GM19035 (cell line): ENCODE measurements around the gene MCF2L2.
"Not testable (repeated sequence)": the region's sequence is repeated elsewhere in the genome, so short reads cannot be mapped to it uniquely, and the experiment has no call there.

ENCODE experiments used
- ATAC-seq: cut with Tn5 transposase; IDR thresholded peaks from one replicate; pipeline ENCODE4 v1.9.1; 2021; ENCODE audit not compliant: unreplicated experiment

Gene MCF2L2

DNA sequence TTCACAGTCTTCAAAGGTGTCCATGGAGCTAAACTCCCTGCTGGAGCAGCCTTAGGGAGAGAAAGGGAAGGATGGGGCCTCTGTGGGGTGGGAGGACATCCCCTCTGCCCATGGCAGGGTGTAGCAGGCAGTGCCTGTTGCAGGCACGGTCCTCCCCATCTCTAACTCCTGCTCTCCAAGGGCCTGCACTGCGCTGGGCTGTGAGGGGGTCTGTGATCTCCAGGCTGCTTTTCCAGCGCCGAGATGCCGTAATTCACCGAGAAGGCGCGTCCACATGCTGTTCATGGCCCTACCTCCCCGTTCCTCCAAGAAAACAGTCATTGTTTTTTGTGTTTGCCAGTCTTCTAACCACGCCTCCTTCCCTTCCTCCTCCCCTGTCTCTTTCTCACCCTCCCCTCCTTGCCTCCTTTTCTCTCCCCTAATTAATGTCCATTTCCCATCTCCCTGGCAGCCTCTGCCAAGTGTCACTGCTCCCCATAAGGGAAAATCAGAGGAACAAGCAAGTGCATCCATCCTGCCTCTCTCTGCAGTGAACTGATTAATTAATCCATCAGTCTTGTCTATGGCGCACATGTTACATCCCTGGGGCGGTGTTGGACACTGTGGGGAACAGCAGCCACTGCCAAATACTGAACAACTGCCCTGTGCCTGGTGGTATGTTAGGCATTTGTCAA lies 248.2 kb downstream of the MCF2L2 start:
- no peak for ATAC-seq

DNA sequence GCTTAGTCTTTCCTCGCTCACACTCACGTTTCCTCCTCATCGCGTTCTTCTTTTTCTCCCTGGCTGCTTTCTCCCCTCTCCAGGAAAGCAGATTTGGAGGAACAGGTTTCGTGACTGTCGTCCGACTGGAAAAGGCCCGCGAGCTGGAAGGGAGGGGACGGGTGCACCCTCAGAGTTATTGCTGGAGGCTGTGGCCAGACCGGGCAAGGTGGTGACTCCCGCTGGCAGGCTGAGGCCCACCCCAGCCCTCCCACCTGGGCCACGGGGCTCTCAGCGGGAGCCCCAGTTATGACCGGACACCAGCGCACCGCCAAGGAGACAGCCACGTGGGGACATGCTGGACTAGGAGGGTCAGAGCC lies 248.9 kb downstream of the MCF2L2 start:
- not testable (repeated sequence) for ATAC-seq

DNA sequence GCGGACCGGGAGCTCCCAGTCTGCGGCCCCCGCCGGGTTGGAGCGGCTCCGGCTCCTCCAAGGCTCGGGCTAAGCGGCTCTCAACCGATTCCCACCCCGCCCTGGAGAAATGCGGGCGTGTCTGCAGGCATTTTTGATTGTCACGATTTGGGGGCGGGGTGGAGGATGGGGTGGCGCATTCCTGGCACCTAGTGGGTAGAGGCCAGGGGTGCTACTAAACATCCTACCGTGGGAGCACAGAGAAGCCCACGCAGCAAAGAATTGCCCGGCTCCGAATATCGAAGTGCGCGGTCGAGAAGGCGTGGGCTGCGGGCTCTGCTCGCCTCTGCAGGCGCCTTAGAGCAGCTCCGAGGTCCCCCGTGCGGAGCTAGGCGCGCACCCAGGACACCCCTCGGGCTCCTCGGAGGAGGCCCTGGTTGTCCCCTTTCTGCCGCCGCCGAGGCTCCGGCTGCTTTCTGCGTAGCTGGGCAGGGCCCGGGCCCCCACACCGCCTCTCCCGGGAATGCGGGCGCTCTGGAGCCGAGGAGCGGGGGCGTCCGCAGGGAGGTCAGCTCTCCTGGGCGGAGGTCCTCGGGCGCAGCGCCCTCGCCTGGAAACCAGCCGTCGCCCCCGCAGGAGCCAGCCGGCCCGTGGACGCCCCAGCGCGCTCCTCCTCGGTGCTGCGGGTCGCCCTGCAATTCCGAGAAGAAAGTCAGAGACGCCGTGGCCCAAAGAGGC lies 249.4 kb downstream of the MCF2L2 start:
- no peak for ATAC-seq

DNA sequence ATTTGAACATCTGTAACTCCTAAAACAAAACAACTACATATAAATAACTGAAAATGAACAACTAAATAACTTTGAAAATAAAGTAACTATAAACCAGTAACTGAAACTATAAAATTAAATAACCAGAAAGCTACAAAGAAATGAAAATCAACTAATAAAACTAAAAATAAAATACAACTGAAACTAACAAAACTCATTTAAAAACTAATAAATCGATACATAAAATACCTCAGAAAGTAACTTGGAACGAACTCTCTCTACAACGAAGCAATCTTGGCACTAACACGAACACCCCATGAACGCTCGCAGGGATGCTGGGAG lies 249.9 kb downstream of the MCF2L2 start:
- ATAC-seq, result no peak

DNA sequence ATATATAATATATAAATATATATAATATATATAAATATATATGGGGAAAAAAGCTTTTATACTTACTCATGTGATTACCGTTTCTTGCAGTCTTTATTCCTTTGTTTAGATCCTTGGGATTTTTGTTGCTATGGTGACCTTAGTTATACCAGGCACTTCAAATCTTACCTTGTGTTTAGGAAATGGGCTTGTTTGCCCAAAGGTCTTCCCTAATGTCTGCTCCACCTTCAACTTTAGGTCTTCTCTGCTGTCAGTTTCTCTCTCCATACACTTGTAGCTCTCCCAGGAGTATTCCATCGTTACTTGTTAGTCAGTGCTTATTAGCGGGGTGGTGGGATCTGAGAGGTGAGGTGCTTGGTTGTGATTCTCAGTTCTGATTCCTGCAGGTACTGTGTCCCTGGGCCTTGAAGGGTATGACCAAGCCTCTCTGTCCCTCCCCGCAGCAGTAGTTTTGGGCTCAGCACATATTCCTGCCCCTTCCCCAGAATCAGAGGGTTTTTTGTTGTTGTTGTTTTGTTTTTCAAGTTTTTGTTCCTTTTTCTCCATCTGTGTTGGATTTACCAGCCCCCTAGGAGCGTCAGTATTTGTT lies 256.3 kb downstream of the MCF2L2 start:
- no peak for ATAC-seq

DNA sequence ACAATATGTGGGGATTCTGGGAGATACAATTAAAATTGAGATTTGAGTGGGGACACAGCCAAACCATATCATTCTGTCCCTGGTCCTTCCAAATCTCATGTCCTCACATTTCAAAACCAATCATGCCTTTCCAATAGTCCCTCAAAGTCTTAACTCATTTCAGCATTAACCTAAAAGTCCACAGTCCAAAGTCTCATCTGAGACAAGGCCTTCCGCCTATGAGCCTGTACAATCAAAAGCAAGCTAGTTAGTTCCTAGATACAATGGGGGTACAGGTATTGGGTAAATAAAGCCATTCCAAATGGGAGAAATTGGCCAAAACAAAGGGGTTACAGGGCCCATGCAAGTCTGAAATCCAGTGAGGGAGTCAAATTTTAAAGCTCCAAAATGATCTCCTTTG lies 260.4 kb downstream of the MCF2L2 start:
- ATAC-seq, result not testable (repeated sequence)

DNA sequence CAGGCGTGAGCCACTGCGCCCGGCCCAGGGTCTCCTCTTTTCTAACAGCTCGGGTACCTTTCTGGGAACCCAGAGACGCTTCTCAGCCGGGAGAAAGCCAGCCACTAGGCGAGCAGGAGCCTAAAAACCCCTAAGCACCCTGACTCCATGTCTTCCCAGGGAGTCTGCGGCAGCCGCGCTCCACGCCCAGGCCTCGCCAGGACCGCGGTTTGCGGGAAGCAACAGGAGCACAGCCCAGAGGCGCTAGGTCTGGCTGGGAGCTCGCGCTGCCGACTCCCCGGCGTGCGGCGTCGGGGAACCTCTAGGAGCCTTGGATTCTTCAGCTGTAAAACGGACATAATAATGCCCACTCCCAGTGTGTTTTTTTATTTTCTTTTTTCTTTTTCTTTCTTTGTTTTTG lies 264.9 kb downstream of the MCF2L2 start:
- ATAC-seq, result no peak

DNA sequence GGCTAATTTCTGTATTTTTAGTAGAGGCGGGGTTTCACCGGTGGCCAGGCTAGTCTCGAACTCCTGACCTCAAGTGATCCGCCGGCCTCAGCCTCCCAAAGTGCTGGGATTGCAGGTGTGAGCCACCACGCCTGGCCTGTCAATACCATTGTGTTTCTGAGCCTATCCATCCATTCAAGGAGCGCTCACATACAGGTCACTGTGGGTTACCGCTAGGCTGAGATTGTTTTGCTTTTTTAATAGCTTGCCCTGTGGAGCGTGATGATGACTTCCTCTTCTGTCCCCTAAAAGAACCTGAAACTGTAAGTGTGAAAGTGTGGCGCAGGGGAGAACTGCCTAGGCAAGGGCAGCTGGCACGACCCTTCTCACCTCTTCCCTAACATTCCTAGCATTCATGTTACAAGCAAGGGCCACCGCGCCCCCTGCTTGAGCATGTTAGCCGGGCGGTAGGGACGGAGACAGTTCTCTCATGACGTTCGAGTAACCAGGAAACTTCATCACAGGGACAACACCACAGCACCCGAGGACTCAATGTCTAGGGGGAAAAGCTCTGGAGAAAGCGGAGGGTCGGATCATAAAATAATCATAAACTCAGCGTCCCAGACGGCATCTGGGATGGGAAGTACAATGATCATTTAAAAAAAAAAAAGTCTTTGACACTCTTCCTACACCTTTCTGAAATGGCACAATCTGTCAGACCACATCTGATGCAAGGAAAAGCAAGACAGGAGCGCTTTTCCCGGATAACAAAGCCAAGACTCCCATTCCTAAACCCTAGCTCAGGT lies 266.7 kb downstream of the MCF2L2 start:
- ATAC-seq, result peak; percentile 59

DNA sequence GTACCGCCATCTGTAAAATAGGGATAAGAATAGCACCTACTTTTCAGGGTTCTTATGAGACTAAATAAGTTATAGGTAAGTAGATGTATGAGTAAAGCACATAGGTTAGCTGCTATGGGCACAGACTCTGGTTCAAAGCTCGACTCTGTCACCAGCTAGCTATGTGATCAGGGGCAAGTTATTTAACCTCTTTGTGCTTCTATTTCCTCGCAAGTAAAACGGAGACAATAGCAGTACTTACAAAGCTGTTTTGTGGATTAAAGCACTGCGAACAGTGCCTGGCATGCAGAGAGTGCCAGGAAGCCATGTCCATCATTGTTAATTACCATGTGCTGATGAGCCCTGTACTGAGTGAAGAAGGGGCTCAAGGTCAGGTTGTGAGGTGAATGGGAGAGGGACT lies 267.8 kb downstream of the MCF2L2 start:
- ATAC-seq, result no peak

DNA sequence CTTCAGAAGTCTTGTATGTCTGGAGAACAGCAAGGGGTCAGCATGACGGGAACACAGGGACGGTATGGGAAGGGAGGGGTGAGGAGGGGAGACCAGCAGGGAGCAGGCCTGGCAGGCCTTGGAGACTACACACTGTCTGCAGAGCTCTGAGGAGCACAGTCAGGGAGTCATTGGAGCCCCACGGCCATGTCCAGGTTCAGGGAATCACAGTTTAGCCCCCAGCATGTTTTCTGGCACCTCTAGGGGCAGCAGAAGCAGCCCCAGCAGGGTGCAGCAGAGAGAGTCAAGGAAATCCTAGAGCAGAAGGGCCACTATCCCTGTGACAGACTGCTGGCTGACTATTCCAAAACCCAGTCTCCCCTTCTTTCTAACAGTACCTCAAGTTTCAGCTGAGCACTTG lies 269.1 kb downstream of the MCF2L2 start:
- no peak for ATAC-seq

DNA sequence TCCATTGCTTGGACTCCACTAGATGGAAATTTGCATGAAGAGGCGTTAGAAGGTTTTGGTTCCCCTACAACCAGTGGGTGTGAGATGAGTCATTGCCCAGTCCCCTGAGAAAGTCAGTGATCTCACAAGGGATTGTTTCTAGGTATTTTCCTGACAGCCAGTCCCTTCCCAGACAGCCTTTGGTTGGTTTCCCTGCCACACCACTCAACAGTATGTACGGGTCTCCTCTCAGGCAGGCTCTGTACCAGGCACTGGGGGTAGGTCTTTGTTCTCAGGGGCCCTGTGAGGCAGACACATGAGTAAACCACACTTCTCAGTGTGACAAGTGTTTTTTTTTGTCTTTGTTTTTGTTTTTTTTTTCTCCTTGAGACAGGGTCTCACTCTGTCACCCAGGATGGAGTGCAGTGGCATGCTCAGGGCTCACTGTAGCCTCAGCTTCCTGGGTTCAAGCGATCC lies 269.8 kb downstream of the MCF2L2 start:
- ATAC-seq, result peak; percentile 68

DNA sequence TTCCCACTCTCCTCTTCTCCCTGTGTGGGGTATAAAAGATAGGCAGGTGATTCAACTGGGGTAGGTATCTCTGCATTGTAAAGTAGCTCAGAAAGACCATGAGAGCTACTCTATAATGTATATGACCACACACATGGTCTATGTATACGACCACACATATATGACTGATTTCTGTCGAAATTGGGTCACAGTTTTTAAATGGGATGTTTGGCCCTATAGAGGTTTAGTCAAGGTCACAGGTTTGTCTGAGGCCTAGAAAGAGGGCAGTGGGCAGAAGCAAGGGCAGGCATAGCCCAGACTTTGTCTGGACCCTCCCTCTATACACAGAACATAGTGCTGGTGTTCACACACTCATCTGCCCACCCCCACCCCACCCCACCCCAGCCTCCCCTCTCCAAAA lies 270.3 kb downstream of the MCF2L2 start:
- peak; percentile 22 for ATAC-seq

DNA sequence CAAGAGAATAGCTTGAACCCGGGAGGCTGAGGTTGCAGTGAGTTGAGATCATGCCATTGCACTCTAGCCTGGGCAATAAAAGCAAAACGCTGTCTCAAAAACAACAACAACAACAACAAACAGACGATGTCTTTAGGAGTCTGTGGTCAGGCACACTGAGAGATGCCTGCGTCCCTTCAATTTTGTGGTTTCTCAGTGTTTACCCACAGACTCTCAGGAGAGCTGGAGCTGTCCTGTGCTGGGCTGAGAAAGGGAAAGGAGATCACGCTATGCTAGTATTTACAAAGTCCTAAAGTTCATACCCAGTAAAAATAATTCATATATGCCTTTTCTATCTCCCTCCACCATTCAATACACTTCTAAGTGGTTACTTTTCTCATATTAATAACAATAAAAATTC lies 272.2 kb downstream of the MCF2L2 start:
- no peak for ATAC-seq

DNA sequence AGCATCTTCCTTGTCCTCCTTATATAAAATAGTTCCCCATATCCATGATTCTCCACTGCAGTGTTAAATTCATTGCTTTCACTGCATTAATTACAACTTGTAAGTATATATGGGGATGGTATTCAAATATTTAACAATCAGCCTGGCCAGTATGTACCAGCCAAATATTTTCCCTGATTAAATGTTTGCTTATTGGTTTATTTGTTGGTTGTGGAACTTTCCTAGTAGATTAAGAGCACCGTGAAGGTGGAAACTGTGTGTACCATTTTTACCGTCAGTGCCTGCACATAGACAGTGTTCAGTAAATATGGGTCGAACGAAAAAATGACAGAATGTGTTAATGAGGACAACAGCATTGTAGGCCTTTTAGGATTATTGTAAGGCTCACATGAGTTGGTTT lies 272.9 kb downstream of the MCF2L2 start:
- ATAC-seq, result no peak

DNA sequence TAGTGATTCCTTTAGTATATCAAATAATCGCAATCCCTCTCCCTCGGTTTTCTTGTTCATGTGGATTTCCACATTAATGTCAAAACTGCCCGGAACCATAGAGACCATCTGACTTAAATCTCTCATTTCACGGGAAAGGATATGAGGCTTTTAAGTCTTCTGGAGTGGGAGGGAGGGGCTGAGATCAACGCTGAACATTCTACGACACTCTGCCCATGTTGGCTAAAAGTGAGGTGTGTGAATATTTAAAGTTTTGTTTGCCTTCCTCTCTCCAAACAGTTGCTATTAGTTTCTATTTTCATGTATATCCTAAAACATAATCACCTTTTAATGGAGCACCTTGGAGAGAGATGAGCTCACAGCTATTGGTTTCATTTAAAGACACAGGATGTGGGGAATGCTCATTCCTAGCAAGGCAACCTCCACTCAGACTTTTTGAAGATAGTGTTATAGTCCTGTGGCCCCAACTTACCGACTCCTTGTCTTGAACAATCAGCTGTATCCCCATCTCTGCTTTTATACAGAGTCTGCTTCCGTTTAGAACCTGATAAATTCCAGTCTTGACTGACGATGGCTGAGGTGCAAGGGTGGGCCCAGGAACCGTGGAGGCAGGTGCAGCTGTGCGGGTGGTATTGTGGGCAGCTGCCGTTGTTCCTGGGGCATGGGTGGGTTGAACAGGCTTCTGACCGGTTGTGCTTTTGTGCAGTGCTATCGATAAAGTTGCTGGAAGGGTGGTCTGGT lies 275.0 kb downstream of the MCF2L2 start:
- ATAC-seq, result no peak

DNA sequence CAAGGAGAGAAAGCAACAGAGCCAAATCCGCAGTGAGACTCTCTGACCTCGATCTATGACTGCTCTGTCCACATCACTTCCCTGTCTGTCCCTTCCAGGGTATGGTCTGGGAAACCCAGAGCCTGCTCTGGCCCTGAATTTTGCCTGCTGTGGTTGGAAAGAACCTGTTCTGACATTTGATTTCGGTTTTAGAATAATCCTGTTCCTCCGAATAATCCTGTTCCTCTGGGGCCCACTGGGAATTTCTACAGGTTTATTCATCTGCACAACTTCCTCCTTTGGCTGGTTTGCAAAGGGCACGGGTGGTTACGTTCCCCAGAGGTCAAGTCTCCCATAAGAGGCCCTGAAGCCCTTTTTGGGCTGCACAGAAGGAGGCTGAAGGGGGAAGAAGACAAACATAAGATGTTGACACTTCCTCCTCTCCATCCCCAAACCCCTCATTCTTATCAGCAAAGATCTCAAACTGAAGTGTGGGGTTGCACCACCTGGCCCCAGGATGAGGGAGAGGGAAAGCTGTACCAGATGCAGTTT lies 276.5 kb downstream of the MCF2L2 start:
- ATAC-seq, result no peak

DNA sequence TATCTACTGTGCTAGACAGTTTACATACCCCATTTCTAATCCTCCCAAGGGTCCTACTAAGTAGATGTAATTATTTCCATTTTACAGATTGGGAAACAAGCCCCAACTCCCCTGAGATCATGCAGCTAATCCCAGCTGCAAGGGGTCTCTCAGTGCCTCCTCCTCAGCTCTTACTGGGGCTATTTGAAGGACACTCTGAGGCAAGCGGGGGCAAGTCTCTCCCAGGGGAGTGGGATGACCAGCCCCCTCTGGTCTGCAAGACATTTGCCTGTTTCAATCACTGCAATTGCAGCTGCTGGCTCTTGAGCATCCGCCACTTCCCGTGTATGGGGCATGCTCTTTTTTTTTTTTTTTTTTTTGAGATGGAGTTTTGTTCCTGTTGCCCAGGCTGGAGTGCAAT lies 277.3 kb downstream of the MCF2L2 start:
- no peak for ATAC-seq

DNA sequence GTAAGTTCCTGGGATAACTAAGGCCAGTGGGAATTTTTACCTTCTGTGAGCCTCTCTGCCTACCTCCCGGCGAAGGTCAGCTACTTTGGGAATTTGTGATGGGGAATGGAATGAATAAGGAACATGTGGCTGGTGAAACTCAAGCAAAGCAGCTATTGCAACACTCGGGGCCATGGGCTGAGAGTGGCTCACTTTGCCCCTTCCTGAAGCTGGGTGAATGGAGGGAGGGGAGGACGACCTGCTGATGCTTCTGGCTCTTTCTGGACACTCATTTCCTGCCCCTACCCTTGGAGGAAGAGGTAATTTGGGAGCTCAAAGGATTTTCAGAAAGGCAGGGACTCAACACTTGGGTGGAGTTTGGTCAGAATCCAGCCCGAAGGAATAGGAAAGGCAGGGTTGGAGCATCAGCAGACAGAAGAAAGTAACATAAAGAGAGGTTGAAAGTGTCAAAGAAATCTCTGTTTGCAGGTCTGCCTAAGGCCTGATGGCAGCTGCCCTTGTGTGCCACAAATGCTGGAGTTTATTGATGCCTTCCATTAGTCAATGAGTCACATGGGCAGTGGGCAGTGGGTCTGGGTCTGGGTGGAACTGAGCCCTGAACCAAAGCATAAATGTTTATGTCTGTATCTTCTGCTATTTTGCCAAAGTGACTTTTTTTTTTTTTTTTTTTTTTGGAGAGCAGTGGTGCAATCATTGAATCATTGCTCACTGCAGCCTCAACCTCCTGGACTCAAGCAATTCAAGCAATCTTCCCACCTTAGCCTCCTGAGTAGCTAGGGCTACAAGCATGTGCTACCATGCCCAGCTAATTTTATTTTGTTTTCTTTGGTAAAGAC lies 278.3 kb downstream of the MCF2L2 start:
- no peak for ATAC-seq

DNA sequence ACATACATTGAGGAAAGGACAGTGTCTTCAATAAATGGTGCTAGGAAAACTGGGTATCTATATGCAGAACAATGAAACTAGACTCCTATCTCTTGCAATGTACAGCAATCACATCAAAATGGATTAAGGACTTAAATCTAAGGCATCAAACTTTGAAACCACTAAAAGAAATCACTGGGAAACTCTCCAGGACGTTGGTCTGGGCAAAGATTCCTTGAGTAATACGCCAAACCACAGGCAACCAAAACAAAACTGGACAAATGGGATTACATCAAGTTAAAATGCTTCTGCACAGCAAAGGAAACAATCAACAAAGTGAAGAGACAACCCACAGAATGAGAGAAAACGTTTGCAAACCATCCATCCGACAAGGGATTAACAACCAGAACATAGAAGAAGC lies 280.4 kb downstream of the MCF2L2 start:
- no peak for ATAC-seq

DNA sequence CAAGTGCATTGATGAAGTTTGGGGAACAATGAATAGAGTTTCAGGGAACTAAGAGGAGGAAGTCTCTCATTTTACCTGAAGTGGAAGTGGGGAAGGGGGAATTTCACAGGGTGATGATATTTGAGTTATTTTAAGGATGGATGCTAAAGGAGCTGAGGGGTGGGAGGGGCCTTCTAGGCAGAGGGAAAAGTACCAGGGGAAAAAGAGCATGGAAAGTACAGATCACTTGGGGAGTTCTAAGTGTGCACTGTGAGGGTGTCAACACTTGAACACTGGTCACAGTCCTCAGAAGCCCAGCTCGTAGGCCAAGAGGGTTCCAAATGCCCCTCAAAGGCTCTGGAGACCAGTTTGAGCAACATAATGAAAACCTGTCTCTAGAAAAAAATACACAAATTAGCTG lies 284.1 kb downstream of the MCF2L2 start:
- ATAC-seq, result no peak
